Measurements from ENCODE around the gene GTF3C1.

Gene GTF3C1

GRCh38 chr16:27485126-27485525 lies 64.6 kb downstream of the GTF3C1 start:
- no peak for DNase-seq

- DNase-seq: no peak
Observed at GRCh38 chr16:27483624-27484023, 66.1 kb downstream of the GTF3C1 start.

- DNase-seq: no peak
Observed at GRCh38 chr16:27483088-27483437, 66.7 kb downstream of the GTF3C1 start.

DNA sequence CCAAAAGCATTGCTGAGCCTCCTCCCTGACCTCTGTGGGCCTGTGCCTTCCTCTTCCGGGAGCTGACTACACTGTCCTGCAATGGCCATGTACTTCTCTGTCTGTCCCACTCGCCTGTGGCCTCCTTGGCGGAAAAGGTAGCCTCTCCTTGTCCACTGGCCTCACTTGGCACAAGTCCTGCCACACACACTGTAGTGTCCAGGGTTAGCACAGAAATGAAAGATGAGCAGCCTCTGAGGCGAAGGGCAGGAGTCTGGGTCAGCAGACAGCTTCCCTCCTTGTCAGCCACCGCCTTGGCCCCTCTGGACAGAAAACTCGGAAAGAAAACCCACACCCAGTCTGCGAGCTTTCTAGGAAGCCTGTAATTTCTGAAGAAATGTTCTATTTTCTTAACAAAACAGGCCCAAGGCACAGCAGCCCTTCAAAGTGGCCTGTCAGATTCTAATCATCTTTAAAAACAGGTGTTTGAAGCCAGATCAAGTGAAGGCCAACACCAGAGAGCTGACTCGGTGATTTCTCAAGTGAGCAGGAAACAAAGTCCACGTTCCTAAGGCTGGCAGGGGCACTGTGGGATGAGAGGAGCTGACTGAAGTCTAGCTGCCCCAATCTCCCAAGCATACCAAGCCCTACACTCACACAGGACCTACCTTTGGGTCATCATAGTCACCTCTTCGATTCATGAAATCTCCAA lies 67.2 kb downstream of the GTF3C1 start:
- no peak for DNase-seq

GRCh38 chr16:27481282-27481934 lies 68.3 kb downstream of the GTF3C1 start:
- DNase-seq: no peak

DNA sequence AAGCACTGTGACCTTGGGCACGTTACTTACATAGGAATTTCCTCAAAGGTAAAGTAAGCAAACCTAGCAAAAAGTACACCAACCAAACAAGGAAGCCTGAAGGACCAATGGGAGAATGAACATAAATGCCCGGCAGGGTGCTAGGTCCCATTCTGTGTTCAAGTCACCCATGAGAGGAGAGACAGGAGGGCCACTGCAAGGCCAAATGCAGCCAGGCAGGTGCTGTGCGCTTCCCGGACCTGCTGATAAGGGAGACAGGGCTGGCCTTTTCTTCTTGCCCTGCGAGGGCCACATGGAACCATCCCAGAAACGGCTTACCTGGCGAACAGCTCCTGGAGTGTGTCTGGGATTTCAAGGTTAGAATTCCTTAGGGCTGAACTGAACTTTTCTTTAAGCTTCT lies 69.0 kb downstream of the GTF3C1 start:
- DNase-seq: no peak

- no peak for DNase-seq
Observed at GRCh38 chr16:27476240-27476639, 73.5 kb downstream of the GTF3C1 start.

DNA sequence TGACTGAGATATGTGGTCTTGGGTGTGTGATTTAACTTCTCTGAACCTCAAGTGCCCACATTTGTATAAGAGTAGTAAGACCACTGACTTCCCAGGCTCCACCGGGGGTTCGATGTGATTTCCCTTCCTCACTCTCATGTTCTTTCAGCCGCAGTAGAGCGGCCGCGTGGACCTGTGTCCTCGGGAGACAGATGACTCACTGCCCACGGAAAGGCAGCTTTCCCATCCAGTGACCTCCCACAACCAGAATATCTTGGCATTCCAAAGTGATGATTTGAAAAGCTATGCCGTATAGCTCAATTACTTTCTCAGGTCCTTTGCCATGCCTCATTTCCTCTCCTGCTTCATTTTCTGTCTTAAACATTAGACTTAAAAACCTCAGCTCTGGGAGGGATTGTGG lies 74.2 kb downstream of the GTF3C1 start:
- DNase-seq: no peak

- DNase-seq: no peak
Observed at GRCh38 chr16:27474921-27475320, 74.8 kb downstream of the GTF3C1 start.

DNA sequence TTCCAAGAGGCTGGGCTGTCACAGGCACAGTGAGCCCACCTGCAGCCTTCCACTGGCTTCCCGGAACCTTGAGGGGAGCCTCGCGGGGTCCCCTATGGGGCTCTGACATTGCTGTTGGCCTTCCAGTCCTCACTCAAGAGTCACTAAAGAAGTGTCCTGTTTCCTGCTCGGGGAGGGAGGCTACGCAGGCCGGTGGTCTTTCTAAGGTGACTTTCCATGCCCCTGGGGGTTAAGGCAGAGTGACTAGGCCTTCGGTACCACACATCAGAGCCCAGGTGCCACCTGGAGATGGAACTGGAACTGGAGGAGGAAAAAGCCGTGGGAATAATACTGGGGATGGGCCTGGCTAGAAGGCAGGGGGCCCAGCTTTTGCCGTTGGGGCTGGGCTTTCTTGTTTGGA lies 75.7 kb downstream of the GTF3C1 start:
- DNase-seq: no peak

DNA sequence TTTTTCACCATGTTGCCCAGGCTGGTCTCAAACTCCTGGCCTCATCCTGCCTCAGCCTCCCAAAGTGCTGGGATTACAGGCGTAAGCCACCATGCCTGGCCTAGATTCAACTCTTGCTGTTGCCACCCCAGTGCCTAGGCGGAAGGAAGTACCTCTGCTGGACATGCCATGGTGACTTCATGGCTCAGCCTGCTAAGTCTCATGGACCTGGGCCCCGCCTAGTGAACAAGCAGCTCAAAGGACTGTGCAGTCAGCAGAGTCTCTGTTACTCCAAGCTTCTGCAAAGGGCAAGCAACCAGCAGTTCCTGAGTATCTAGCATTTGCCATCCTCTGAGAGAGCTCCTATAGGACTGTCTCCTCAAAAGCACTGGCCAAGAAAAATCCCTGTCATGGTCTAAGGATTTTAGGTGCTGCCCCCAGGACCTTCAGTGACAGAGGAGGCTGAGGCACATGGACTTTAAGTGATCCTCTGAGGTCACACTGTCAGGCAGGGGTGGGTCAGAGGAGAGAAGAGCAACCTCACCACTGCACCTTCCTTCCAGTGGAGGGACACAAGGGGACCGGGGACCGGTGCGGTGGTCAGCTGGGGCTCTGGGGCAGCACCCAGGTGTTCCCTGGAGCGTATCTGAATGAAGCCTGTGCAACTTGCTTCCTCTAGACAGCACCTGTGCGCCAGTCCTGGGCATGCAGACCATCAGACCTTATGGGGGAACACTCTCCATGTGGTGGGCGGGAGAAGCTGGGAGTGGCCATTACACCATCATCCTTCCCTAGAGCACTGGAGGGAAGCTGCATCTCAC lies 76.4 kb downstream of the GTF3C1 start:
- no peak for DNase-seq

GRCh38 chr16:27472091-27473020 lies 77.4 kb downstream of the GTF3C1 start:
- no peak for DNase-seq

DNA sequence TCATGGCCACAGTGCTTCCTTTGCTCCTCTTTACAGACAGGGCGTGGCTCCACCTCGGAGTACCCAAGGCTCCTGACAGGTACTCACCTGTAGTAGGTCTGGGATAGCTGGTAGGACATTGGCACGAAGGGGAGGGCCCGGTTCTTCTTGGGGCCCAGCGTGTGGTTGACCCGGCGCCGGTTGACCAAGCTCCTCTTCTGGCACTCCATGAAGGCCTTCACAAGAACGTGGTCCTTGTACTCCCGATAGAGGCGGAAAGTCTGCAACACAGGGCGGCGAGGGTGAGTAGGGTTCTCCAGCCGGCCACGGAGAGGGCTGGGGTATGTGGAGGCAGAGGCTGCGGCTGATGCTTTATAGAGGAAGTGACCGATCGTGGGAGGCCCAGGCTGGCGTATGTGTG lies 78.1 kb downstream of the GTF3C1 start:
- no peak for DNase-seq

GRCh38 chr16:27470567-27471431 lies 78.9 kb downstream of the GTF3C1 start:
- no peak for DNase-seq

GRCh38 chr16:27468941-27469531 lies 80.7 kb downstream of the GTF3C1 start:
- no peak for DNase-seq

GRCh38 chr16:27465483-27465879 lies 84.2 kb downstream of the GTF3C1 start:
- DNase-seq: no peak

DNA sequence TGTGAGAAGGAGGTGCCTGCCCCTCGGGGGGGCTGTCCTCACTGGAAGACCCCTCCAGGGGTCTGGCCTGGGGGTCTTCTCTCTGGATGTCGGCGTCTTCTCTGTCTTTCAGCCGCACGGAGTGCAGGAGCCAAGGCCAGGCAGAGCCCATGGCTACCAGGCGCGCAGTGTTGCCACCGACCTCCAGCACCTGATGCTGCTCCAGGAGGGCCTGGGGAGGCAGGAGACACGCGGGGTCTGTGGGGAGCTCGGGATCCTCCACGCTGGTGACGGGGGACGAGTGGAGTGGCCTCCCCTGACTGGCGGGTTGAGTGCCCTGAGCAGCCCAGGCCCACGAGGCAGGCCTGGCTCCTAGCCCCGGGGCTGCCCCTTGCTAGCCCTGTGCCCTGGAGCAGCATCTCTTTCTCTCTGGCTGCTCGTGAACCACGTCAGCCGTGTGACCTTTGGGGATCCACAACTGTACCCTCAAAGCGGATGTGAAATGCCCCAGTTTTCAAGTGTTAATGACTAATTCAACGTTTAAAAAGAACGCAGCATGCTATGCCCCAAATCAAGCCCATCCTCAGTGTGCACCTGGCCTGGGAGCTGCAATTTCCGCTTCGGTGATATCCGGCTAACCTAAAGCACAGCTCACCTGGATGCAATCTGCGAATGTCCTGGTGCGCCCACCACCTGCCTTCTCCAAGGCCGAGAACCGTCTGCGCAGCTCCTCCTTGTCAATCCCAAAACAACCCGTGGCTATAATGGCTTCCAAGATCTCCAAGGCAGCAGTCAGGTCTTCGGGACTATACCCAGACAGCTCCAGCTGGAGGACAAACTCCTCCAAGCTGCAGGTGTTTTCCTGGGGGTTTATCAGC lies 84.9 kb downstream of the GTF3C1 start:
- DNase-seq: peak; percentile 25 to 41

DNA sequence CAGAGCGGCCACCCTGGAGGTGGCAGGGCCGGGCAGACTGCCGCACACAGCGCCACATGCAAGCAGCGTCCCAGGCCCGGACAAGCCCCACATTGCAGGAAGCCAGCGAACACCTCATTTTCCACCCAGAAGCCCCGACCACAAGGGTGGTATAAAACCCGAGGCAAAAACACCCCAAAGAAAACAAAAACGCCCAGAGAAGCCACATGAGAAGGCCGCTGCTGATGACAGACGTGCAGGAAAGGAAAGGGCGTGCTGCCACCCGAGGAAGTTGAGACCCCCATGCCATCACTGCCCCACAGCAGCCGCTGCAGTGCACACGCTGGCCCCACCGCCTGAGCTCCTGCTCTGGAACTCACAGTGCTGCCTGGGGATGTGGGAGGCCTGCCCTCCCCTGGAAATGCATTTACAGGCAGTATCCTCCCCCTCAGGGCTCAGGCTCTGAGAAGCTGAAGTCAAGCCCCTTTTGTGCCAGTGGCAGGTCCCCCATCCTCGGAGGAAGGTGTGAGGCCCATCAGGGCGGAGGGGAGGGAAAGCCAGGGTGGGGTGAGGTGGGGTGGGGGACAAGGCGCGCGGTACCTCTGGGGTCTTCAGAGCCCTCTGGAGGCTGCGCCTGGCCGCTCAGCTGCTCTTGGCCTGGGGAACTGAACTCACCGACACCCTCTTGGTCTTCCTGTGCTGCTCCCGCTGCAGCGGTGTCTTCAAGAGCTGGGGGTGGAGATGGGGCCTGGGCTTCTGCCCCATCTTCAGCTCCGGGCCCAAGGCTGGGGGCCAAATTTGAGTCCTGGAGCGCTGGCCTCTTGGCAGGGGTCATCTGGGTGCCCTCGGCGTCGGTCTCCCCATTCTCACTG lies 85.7 kb downstream of the GTF3C1 start:
- peak; percentile 64 to 71 for DNase-seq

All from CD4-positive, alpha-beta T cell treated with Interleukin-1 beta for 1 hour (primary cell).